ENCODE measurements around the gene ZRANB3.
"Not testable (repeated sequence)": the region's sequence is repeated elsewhere in the genome, so short reads cannot be mapped to it uniquely, and the experiment has no call there.

ZRANB3 gene

GRCh38 chr2:135089597-135089996 lies 441.4 kb downstream of the ZRANB3 start:
- not testable (repeated sequence) for H3K4me1 ChIP-seq (ENCODE audit: control insufficient read depth, insufficient read depth, low read length, poor library complexity, severe bottlenecking); H3K9me3 ChIP-seq (ENCODE audit: control insufficient read depth, low read length); H3K4me3 ChIP-seq (ENCODE audit: extremely low read depth, insufficient read depth, low read length, poor library complexity, severe bottlenecking); H3K27ac ChIP-seq (ENCODE audit: low read depth, low read length, severe bottlenecking)
- WGBS, 2 experiments (ENCODE audit: insufficient coverage in 2 of 2) = 94 to 100% methylated on average over 3 of the region's 4 CpGs
- peaks cover 24% of the 10 kb centered on the region for H3K36me3 ChIP-seq (ENCODE audit: control insufficient read depth, insufficient read depth, low read length)

Measured in mesodermal cell (in vitro differentiated cells).